AG04450 (cell line): ENCODE measurements around the gene SDHA. TPM values are rescaled to one million over a fixed set of nuclear protein-coding genes. Genes with fewer than 3 reads are reported as not detected.

Source experiments
- CTCF ChIA-PET: fragments of 300-600, 350-600 bp; formaldehyde crosslinking; extraction: SDS; loops from one replicate; lab custom pipeline; 2022; ENCODE audit warnings: antibody characterized with exemption, inconsistent platforms; lab: Charles Lee
- POLR2A ChIA-PET: fragments of 350-600 bp; formaldehyde crosslinking; extraction: SDS; loops from one replicate; lab custom pipeline; 2021; ENCODE audit warnings: antibody characterized with exemption, inconsistent platforms; lab: Yijun Ruan, JAX
- DNase-seq: peaks from one replicate; pipeline ENCODE4 v3.0.0-alpha.2; 2011; ENCODE audit warnings: low read depth, low spot score
- H3K27ac ChIP-seq: one replicate; pipeline ENCODE4 v1.5.1; 2012; ENCODE audit warnings: low read depth, low read length, control low read depth
- H3K27me3 ChIP-seq: one replicate; pipeline ENCODE4 v1.6.0; 2012; ENCODE audit warnings: low read length; ENCODE audit not compliant: control insufficient read depth, insufficient read depth
- H3K4me3 ChIP-seq: 2 replicates; pipeline ENCODE4 v1.5.1; 2011; ENCODE audit warnings: mild to moderate bottlenecking, low read depth, low read length, control low read depth
- H3K9me3 ChIP-seq: 2 replicates; pipeline ENCODE4 v1.5.1; 2012; ENCODE audit warnings: low read length; ENCODE audit not compliant: control insufficient read depth, insufficient read depth
- polyA plus RNA-seq: library from polyadenylated mRNA; depleted of rRNA; stranded (reverse); fragments of >200 nt; gene quantifications from 2 replicates; pipeline ENCODE4 v1.2.3, GENCODE V29; 2011
- TF ChIP-seq, protein P1 (sequence below): IDR thresholded peaks from 2 replicates; pipeline ENCODE4 v1.5.1; 2011; ENCODE audit warnings: low read depth, low read length, control low read depth, inconsistent platforms

SDHA gene
- polyA plus RNA-seq, 1 experiment, result 116 TPM

GRCh38 chr5:174876-175465, 43.1 kb upstream of the SDHA start:
- DNase-seq, result no peak
- Histone ChIP-seq H3K27me3 (peaks cover 12% of the 10 kb centered on the region), H3K4me3 (no peak overlapping the region), H3K27ac (no peak overlapping the region), H3K9me3 (no peaks in the 10 kb centered on the region)
- TF ChIP-seq, protein P1, sequence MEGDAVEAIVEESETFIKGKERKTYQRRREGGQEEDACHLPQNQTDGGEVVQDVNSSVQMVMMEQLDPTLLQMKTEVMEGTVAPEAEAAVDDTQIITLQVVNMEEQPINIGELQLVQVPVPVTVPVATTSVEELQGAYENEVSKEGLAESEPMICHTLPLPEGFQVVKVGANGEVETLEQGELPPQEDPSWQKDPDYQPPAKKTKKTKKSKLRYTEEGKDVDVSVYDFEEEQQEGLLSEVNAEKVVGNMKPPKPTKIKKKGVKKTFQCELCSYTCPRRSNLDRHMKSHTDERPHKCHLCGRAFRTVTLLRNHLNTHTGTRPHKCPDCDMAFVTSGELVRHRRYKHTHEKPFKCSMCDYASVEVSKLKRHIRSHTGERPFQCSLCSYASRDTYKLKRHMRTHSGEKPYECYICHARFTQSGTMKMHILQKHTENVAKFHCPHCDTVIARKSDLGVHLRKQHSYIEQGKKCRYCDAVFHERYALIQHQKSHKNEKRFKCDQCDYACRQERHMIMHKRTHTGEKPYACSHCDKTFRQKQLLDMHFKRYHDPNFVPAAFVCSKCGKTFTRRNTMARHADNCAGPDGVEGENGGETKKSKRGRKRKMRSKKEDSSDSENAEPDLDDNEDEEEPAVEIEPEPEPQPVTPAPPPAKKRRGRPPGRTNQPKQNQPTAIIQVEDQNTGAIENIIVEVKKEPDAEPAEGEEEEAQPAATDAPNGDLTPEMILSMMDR, result no peak
- ChIA-PET CTCF (interaction anchor here (1.2 kb wide), 1 partner anchor 14 kb away, joined by 5 read pairs; no protein-coding TSS in a partner anchor), POLR2A (no interaction called here)

DNA sequence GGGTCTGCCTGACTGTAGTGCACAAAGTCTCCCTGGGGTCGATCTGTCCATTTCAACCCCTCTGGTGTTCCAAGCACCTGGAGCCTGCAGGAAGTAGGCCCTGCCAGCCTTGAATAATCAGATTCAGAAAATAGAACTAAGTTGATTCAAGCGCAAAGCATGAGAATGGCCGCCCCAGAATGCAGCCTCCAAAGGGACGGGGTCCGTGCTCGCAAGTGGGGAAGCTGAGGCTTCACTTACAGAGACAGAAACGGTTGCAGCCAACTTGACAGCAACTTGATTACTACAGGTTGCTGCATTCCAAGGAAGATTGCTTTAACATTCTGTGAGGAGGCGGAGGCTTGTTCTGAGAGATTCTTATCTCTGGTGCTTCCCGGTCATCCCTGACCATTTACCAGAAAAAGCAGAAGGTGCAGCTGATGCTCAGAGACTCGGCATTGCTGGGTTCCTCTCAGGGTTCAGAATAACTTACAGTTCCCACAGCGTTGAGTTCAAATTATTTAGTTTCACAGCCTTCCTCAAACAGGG, 41.8 kb upstream of the SDHA start:
- H3K4me3 ChIP-seq, result no peak overlapping the region
- H3K27me3 ChIP-seq, result peaks cover 12% of the 10 kb centered on the region
- ChIA-PET CTCF (no interaction called here), POLR2A (no interaction called here)
- H3K27ac ChIP-seq, result no peak overlapping the region
- H3K9me3 ChIP-seq, result no peaks in the 10 kb centered on the region; the same call in 1 of the 2 replicates
- no peak for DNase-seq
- TF ChIP-seq, protein P1, result no peak

GRCh38 chr5:178110-178509, 40.0 kb upstream of the SDHA start:
- CTCF ChIA-PET, result interaction anchor here (0.6 to 1.2 kb wide), 2 partner anchors 8 to 10 kb away, joined by 3 to 7 read pairs; no protein-coding TSS in a partner anchor
- POLR2A ChIA-PET, result no interaction called here
- Histone ChIP-seq H3K27me3 (peaks cover 12% of the 10 kb centered on the region), H3K27ac (no peak overlapping the region), H3K4me3 (no peak overlapping the region), H3K9me3 (no peaks in the 10 kb centered on the region; the same call in 1 of the 2 replicates)
- TF ChIP-seq, protein P1, result no peak
- no peak for DNase-seq

- POLR2A ChIA-PET, result no interaction called here
- Histone ChIP-seq H3K27ac (no peak overlapping the region), H3K4me3 (no peak overlapping the region), H3K27me3 (peaks cover 12% of the 10 kb centered on the region), H3K9me3 (no peaks in the 10 kb centered on the region; the same call in 1 of the 2 replicates)
- no peak for DNase-seq
- CTCF ChIA-PET, result interaction anchor here (1.2 kb wide), 1 partner anchor 9 kb away, joined by 7 read pairs; no protein-coding TSS in a partner anchor
- TF ChIP-seq, protein P1, result no peak
Measured at GRCh38 chr5:179401-179800, 38.7 kb upstream of the SDHA start.

- TF ChIP-seq, protein P1, result no peak
- Histone ChIP-seq H3K9me3 (no peaks in the 10 kb centered on the region; the same call in 1 of the 2 replicates), H3K4me3 (no peak overlapping the region), H3K27me3 (peaks cover 12% of the 10 kb centered on the region), H3K27ac (no peak overlapping the region)
- POLR2A ChIA-PET, result no interaction called here
- CTCF ChIA-PET, result no interaction called here
- no peak for DNase-seq
Measured at GRCh38 chr5:180286-180918, 37.7 kb upstream of the SDHA start.
